SW 1271 (cell line): ENCODE results near the gene CLDN10.
A peak's percentile ranks its signal among the peaks of the same experiment; 100 is the strongest.

Experiments
- DNase-seq, 2 experiments: peaks; one replicate each; lab custom pipeline; 2025; lab: John Stamatoyannopoulos, UW

Gene CLDN10

GRCh38 chr13:95601906-95602305, 49.4 kb downstream of the CLDN10 start:
- DNase-seq, result no peak

GRCh38 chr13:95603887-95604555, 51.5 kb downstream of the CLDN10 start:
- DNase-seq, result no peak

GRCh38 chr13:95604556-95604915, 52.0 kb downstream of the CLDN10 start:
- DNase-seq, result no peak

- DNase-seq, result no peak
Measured at GRCh38 chr13:95605448-95606125, 53.1 kb downstream of the CLDN10 start.

GRCh38 chr13:95607366-95607765, 54.8 kb downstream of the CLDN10 start:
- DNase-seq, result no peak

- DNase-seq, result no peak
Measured at GRCh38 chr13:95608640-95609323, 56.3 kb downstream of the CLDN10 start.

GRCh38 chr13:95614641-95615245, 62.2 kb downstream of the CLDN10 start:
- no peak for DNase-seq

- no peak for DNase-seq
Measured at GRCh38 chr13:95615539-95615938, 63.0 kb downstream of the CLDN10 start.

- no peak for DNase-seq
Measured at GRCh38 chr13:95620030-95620824, 67.7 kb downstream of the CLDN10 start.

- DNase-seq, result no peak
Measured at GRCh38 chr13:95620825-95621498, 68.4 kb downstream of the CLDN10 start.

- no peak for DNase-seq
Measured at GRCh38 chr13:95623141-95623540, 70.6 kb downstream of the CLDN10 start.

GRCh38 chr13:95624020-95624419, 71.5 kb downstream of the CLDN10 start:
- DNase-seq, result peak in 1 of 2 experiments; percentile 34

- no peak for DNase-seq
Measured at GRCh38 chr13:95626768-95627167, 74.2 kb downstream of the CLDN10 start.

GRCh38 chr13:95627590-95627989, 75.1 kb downstream of the CLDN10 start:
- DNase-seq, result no peak

- no peak for DNase-seq
Measured at GRCh38 chr13:95628488-95628887, 76.0 kb downstream of the CLDN10 start.

- DNase-seq, result no peak
Measured at GRCh38 chr13:95629071-95629470, 76.6 kb downstream of the CLDN10 start.
